ENCODE data around the gene EIF4B.

Gene EIF4B

DNA sequence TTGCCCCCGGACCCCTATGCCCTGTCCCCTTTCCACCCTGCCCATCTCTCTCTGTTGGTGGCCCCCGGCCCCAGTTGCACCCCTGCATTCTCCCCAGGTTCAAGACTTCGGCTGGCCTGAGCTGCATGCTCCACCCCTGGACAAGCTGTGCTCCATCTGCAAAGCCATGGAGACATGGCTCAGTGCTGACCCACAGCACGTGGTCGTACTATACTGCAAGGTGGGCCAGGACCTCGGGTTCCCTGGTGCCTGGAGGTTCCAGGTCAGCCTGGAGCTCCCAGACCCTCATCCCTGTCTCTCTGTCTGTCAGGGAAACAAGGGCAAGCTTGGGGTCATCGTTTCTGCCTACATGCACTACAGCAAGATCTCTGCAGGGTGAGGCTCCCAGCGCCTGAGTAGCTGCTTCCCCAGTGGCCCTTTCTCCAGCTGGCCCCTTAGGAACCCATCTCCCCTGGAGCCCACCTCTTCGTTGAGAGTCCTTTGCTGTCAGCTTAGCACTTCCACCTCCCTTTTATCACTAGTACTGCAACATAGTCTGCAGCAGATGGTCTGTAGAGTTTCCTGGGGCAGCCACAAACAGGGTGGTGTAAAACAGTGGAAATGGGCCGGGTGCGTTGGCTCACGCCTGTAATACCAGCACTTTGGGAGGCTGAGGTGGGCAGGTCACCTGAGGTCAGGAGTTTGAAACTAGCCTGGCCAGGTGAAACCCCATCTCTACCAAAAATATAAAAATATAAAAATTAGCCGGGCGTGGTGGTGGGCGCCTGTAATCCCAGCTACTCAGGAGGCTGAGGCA is 49.4 kb downstream of the EIF4B start:
- no peak for DNase-seq (ENCODE audit: insufficient read length, low spot score)
- TF ChIP-seq, protein P1, sequence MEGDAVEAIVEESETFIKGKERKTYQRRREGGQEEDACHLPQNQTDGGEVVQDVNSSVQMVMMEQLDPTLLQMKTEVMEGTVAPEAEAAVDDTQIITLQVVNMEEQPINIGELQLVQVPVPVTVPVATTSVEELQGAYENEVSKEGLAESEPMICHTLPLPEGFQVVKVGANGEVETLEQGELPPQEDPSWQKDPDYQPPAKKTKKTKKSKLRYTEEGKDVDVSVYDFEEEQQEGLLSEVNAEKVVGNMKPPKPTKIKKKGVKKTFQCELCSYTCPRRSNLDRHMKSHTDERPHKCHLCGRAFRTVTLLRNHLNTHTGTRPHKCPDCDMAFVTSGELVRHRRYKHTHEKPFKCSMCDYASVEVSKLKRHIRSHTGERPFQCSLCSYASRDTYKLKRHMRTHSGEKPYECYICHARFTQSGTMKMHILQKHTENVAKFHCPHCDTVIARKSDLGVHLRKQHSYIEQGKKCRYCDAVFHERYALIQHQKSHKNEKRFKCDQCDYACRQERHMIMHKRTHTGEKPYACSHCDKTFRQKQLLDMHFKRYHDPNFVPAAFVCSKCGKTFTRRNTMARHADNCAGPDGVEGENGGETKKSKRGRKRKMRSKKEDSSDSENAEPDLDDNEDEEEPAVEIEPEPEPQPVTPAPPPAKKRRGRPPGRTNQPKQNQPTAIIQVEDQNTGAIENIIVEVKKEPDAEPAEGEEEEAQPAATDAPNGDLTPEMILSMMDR (IDR thresholded peaks at IDR 0.05; ENCODE audit: insufficient read depth, missing control alignments) = no peak
- no peak for FAIRE-seq

DNA sequence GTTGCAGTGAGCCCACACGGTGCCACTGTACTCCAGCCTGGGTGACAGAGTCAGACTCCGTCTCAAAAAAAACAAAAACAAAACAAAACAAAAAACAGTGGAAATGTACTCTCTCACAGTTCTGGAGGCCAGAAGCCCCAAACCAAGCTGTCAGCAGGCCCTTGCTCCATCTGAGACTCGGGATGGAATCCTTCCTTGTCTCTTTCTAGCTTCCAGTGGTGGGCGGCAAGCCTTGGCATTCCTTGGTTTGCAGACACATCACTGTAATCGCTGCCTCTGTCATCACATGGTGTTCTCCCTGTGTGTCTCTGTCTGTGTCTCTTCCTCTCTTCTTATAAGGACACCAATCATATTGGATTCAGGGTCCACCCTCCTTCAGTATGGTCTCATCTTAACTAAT is 50.0 kb downstream of the EIF4B start:
- DNase-seq (ENCODE audit: insufficient read length, low spot score) = no peak
- FAIRE-seq = no peak
- TF ChIP-seq, protein P1 (IDR thresholded peaks at IDR 0.05; ENCODE audit: insufficient read depth, missing control alignments) = no peak

DNA sequence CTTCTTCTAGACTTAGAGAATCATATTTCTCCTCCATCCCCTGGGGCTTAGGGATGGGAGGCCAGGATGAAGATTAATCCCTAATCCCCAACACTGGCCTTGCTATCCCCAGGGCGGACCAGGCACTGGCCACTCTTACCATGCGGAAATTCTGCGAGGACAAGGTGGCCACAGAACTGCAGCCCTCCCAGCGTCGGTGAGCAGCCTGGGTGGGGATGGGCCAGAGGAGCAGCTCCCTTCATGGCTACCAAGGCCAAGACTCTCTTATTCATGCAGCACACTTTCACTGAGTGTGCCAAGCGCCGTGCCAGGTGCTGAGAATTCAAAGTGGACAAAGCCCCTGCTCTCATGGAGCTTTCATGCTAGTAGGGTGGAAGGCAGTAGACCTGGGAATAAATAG is 50.6 kb downstream of the EIF4B start:
- DNase-seq (ENCODE audit: insufficient read length, low spot score) (no peak), FAIRE-seq (no peak)
- TF ChIP-seq, protein P1 (IDR thresholded peaks at IDR 0.05; ENCODE audit: insufficient read depth, missing control alignments) = no peak

DNA sequence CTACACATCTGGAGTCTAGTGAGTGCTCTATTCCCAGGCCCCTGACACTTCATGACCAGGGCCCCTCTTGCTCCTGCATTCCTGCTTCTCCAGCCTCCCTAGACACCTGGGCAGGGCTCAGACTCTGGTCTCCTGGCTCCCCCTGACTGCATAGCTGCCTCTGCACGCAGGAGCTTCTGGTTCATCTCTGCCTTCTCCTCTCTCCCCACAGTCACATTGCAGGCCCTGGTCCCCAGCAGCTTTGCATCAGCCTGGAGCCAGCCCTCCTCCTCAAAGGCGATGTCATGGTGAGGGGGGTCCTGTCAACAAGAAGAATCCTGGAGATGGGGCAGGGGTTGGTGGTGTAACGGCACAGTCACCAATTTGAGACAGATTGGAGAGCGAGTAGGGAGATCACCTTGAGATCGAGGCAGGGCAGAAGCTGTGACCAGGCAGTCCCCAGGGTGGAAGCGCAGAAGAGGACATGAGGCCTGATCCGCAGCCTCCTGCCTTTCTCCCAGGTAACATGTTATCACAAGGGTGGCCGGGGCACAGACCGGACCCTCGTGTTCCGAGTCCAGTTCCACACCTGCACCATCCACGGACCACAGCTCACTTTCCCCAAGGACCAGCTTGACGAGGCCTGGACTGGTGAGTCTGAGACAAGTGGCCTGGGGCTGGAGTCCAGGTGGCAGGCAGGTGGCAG is 51.7 kb downstream of the EIF4B start:
- FAIRE-seq = no peak
- no peak for DNase-seq (ENCODE audit: insufficient read length, low spot score)
- TF ChIP-seq, protein P1 (IDR thresholded peaks at IDR 0.05; ENCODE audit: insufficient read depth, missing control alignments) = no peak

DNA sequence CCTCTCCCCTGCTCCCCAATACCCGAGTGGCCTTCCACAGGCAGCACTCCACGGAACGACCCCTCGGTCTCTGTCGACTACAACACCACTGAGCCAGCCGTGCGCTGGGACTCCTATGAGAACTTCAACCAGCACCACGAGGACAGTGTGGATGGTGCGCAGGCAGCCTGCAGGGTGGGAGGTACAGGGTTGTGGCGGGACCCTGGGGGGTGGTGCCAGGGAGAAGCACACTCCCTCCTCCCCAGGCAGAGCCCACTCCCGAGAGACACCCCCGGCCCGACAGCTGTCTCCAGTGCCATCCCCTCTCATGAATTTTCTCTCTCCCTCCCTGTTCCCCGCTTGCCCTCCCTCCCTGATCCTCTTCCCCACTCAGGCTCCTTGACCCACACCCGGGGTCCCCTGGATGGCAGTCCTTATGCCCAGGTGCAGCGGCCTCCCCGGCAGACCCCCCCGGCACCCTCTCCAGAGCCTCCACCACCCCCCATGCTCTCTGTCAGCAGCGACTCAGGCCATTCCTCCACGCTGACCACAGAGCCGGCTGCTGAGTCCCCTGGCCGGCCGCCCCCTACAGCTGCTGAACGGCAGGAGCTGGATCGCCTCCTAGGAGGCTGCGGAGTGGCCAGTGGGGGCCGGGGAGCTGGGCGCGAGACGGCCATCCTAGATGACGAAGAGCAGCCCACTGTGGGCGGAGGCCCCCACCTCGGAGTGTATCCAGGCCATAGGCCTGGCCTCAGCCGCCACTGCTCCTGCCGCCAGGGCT is 52.6 kb downstream of the EIF4B start:
- TF ChIP-seq, protein P1 (IDR thresholded peaks at IDR 0.05; ENCODE audit: insufficient read depth, missing control alignments) = no peak
- FAIRE-seq = no peak
- DNase-seq (ENCODE audit: insufficient read length, low spot score) = no peak

DNA sequence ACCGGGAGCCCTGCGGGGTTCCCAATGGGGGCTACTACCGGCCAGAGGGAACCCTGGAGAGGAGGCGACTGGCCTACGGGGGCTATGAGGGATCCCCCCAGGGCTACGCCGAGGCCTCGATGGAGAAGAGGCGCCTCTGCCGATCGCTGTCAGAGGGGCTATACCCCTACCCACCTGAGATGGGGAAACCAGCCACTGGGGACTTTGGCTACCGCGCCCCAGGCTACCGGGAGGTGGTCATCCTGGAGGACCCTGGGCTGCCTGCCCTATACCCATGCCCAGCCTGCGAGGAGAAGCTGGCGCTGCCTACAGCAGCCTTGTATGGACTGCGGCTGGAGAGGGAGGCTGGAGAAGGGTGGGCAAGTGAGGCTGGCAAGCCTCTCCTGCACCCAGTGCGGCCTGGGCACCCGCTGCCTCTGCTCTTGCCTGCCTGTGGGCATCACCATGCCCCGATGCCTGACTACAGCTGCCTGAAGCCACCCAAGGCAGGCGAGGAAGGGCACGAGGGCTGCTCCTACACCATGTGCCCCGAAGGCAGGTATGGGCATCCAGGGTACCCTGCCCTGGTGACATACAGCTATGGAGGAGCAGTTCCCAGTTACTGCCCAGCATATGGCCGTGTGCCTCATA is 53.3 kb downstream of the EIF4B start:
- TF ChIP-seq, protein P1 (IDR thresholded peaks at IDR 0.05; ENCODE audit: insufficient read depth, missing control alignments) = no peak
- no peak for FAIRE-seq

More for the DNA sequence above, 53.3 kb downstream of the EIF4B start:
- no peak for DNase-seq (ENCODE audit: insufficient read length, low spot score)

All from D721Med (cell line).